ENCODE measurements around the gene LAMTOR3.

- no peak for TF ChIP-seq EZH2 (IDR thresholded peaks at IDR 0.05)
- no peak for TF ChIP-seq POLR2AphosphoS5 (IDR thresholded peaks at IDR 0.05; ENCODE audit: borderline replicate concordance, low read depth, low read length)
These were observed 46.8 kb downstream of the LAMTOR3 start for GRCh38 chr4:99847362-99847976.

All from SK-N-MC (cell line).